ENCODE results near the gene LRRC3. TPM values are rescaled to one million over a fixed set of nuclear protein-coding genes. Genes with fewer than 3 reads are reported as not detected.

The LRRC3 gene
- total RNA-seq, 1 donor from 2014 or later: 4.0 TPM

- H3K4me3 Mint-ChIP-seq (ENCODE audit: unreplicated experiment): no peak overlapping the region
- no peak overlapping the region for H3K27ac Mint-ChIP-seq (ENCODE audit: unreplicated experiment)
- DNase-seq (ENCODE audit: extremely low spot score, unreplicated experiment): peak; percentile 80
- TF ChIP-seq CTCF (IDR thresholded peaks at IDR 0.05): no peak
- H3K27me3 Mint-ChIP-seq (ENCODE audit: unreplicated experiment): no peaks in the 10 kb centered on the region
- H3K36me3 Mint-ChIP-seq (ENCODE audit: unreplicated experiment): no peaks in the 10 kb centered on the region
- peaks cover 6% of the 10 kb centered on the region for H3K9me3 Mint-ChIP-seq (ENCODE audit: unreplicated experiment)
- no peaks in the 10 kb centered on the region for H3K4me1 Mint-ChIP-seq (ENCODE audit: unreplicated experiment)
Observed at GRCh38 chr21:44425307-44425894, 29.9 kb upstream of the LRRC3 start.

GRCh38 chr21:44425895-44426662 lies 29.2 kb upstream of the LRRC3 start:
- peaks cover 10% of the 10 kb centered on the region for H3K9me3 Mint-ChIP-seq (ENCODE audit: unreplicated experiment)
- H3K36me3 Mint-ChIP-seq (ENCODE audit: unreplicated experiment): no peaks in the 10 kb centered on the region
- no peak for TF ChIP-seq CTCF (IDR thresholded peaks at IDR 0.05)
- peak; percentile 83 for DNase-seq (ENCODE audit: extremely low spot score, unreplicated experiment)
- no peaks in the 10 kb centered on the region for H3K27me3 Mint-ChIP-seq (ENCODE audit: unreplicated experiment)
- H3K4me1 Mint-ChIP-seq (ENCODE audit: unreplicated experiment): no peaks in the 10 kb centered on the region
- H3K27ac Mint-ChIP-seq (ENCODE audit: unreplicated experiment): no peak overlapping the region
- no peak overlapping the region for H3K4me3 Mint-ChIP-seq (ENCODE audit: unreplicated experiment)

GRCh38 chr21:44426663-44427191 lies 28.6 kb upstream of the LRRC3 start:
- no peak overlapping the region for H3K4me3 Mint-ChIP-seq (ENCODE audit: unreplicated experiment)
- H3K27me3 Mint-ChIP-seq (ENCODE audit: unreplicated experiment): no peaks in the 10 kb centered on the region
- no peaks in the 10 kb centered on the region for H3K4me1 Mint-ChIP-seq (ENCODE audit: unreplicated experiment)
- H3K36me3 Mint-ChIP-seq (ENCODE audit: unreplicated experiment): no peaks in the 10 kb centered on the region
- no peak overlapping the region for H3K27ac Mint-ChIP-seq (ENCODE audit: unreplicated experiment)
- peaks cover 11% of the 10 kb centered on the region for H3K9me3 Mint-ChIP-seq (ENCODE audit: unreplicated experiment)
- TF ChIP-seq CTCF (IDR thresholded peaks at IDR 0.05): no peak
- peak; percentile 70 for DNase-seq (ENCODE audit: extremely low spot score, unreplicated experiment)

- peak; percentile 81 for DNase-seq (ENCODE audit: extremely low spot score, unreplicated experiment)
- no peaks in the 10 kb centered on the region for H3K27me3 Mint-ChIP-seq (ENCODE audit: unreplicated experiment)
- no peaks in the 10 kb centered on the region for H3K36me3 Mint-ChIP-seq (ENCODE audit: unreplicated experiment)
- peaks cover 17% of the 10 kb centered on the region for H3K9me3 Mint-ChIP-seq (ENCODE audit: unreplicated experiment)
- TF ChIP-seq CTCF (IDR thresholded peaks at IDR 0.05): no peak
- no peaks in the 10 kb centered on the region for H3K4me1 Mint-ChIP-seq (ENCODE audit: unreplicated experiment)
- no peak overlapping the region for H3K27ac Mint-ChIP-seq (ENCODE audit: unreplicated experiment)
- H3K4me3 Mint-ChIP-seq (ENCODE audit: unreplicated experiment): no peak overlapping the region
Observed at GRCh38 chr21:44427241-44428120, 27.8 kb upstream of the LRRC3 start.
